ENCODE measurements around the gene OXT.

Gene OXT

GRCh38 chr20:3027987-3028386 lies 43.4 kb upstream of the OXT start:
- Histone ChIP-seq H3K4me2 (ENCODE audit: low read depth, low read length, poor library complexity, severe bottlenecking) (no peak overlapping the region), H3K9me3 (ENCODE audit: insufficient read depth, low read depth, low read length) (no peaks in the 10 kb centered on the region), H3K9me2 (replicated peaks; ENCODE audit: low read depth, low read length) (no peaks in the 10 kb centered on the region), H2AFZ (ENCODE audit: low read length) (no peak overlapping the region), H3K9ac (ENCODE audit: low read depth, low read length, poor library complexity, severe bottlenecking) (no peak overlapping the region), H4K20me1 (ENCODE audit: insufficient read depth, low read length, poor library complexity, severe bottlenecking) (no peaks in the 10 kb centered on the region), H3K79me2 (ENCODE audit: insufficient read depth, low read length) (no peaks in the 10 kb centered on the region), H3F3A (ENCODE audit: low read depth) (no peaks in the 10 kb centered on the region), H3K36me3 (ENCODE audit: insufficient read depth, low read length) (peaks cover 63% of the 10 kb centered on the region; the same call in 1 of the 2 replicates), H3K27me3 (ENCODE audit: insufficient read depth, low read length, poor library complexity, severe bottlenecking) (no peaks in the 10 kb centered on the region), H3K4me3 (ENCODE audit: low read length, poor library complexity, severe bottlenecking) (no peak overlapping the region), H3K4me1 (ENCODE audit: insufficient read depth, low read length, poor library complexity, severe bottlenecking) (no peaks in the 10 kb centered on the region)
- TF ChIP-seq EZH2phosphoT487 (IDR thresholded peaks at IDR 0.05; ENCODE audit: borderline replicate concordance): no peak
- TF ChIP-seq, protein P1, sequence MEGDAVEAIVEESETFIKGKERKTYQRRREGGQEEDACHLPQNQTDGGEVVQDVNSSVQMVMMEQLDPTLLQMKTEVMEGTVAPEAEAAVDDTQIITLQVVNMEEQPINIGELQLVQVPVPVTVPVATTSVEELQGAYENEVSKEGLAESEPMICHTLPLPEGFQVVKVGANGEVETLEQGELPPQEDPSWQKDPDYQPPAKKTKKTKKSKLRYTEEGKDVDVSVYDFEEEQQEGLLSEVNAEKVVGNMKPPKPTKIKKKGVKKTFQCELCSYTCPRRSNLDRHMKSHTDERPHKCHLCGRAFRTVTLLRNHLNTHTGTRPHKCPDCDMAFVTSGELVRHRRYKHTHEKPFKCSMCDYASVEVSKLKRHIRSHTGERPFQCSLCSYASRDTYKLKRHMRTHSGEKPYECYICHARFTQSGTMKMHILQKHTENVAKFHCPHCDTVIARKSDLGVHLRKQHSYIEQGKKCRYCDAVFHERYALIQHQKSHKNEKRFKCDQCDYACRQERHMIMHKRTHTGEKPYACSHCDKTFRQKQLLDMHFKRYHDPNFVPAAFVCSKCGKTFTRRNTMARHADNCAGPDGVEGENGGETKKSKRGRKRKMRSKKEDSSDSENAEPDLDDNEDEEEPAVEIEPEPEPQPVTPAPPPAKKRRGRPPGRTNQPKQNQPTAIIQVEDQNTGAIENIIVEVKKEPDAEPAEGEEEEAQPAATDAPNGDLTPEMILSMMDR (conservative IDR thresholded peaks at IDR 0.05; ENCODE audit: low read length): no peak

GRCh38 chr20:3031524-3032147 lies 39.8 kb upstream of the OXT start:
- Histone ChIP-seq H3K4me1 (ENCODE audit: insufficient read depth, low read length, poor library complexity, severe bottlenecking) (no peaks in the 10 kb centered on the region), H4K20me1 (ENCODE audit: insufficient read depth, low read length, poor library complexity, severe bottlenecking) (no peaks in the 10 kb centered on the region), H3K36me3 (ENCODE audit: insufficient read depth, low read length) (peaks cover 67% of the 10 kb centered on the region; the same call in 1 of the 2 replicates), H3K9ac (ENCODE audit: low read depth, low read length, poor library complexity, severe bottlenecking) (no peak overlapping the region), H3K79me2 (ENCODE audit: insufficient read depth, low read length) (no peaks in the 10 kb centered on the region), H3F3A (ENCODE audit: low read depth) (no peaks in the 10 kb centered on the region), H3K4me3 (ENCODE audit: low read length, poor library complexity, severe bottlenecking) (no peak overlapping the region), H3K9me3 (ENCODE audit: insufficient read depth, low read depth, low read length) (no peaks in the 10 kb centered on the region), H3K9me2 (replicated peaks; ENCODE audit: low read depth, low read length) (no peaks in the 10 kb centered on the region), H3K27me3 (ENCODE audit: insufficient read depth, low read length, poor library complexity, severe bottlenecking) (no peaks in the 10 kb centered on the region), H3K4me2 (ENCODE audit: low read depth, low read length, poor library complexity, severe bottlenecking) (no peak overlapping the region), H2AFZ (ENCODE audit: low read length) (no peak overlapping the region)
- TF ChIP-seq, protein P1 (conservative IDR thresholded peaks at IDR 0.05; ENCODE audit: low read length): no peak
- no peak for TF ChIP-seq EZH2phosphoT487 (IDR thresholded peaks at IDR 0.05; ENCODE audit: borderline replicate concordance)

DNA sequence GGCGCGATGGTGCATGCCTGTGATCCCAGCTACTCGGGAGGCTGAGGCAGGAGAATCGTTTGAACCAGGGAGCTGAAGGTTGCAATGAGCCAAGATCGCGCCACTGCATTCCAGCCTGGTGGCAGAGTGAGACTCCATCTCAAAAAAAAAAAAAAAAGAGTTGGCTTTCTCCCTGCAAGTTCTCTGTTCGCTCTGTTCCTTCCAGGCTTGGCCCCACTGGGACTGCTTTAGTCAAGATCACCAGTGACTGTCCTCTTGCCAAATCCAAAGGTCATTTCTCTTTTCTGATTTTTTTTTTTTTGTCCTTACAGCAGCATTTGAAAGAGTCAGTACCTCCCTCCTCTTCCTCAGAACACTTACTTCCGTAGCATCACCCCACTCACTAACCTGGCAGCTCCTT lies 38.8 kb upstream of the OXT start:
- no peak overlapping the region for H2AFZ ChIP-seq (ENCODE audit: low read length)
- TF ChIP-seq, protein P1 (conservative IDR thresholded peaks at IDR 0.05; ENCODE audit: low read length): no peak
- TF ChIP-seq EZH2phosphoT487 (IDR thresholded peaks at IDR 0.05; ENCODE audit: borderline replicate concordance): no peak
- peaks cover 67% of the 10 kb centered on the region; the same call in 1 of the 2 replicates for H3K36me3 ChIP-seq (ENCODE audit: insufficient read depth, low read length)
- no peaks in the 10 kb centered on the region for H3K27me3 ChIP-seq (ENCODE audit: insufficient read depth, low read length, poor library complexity, severe bottlenecking)
- H3K4me3 ChIP-seq (ENCODE audit: low read length, poor library complexity, severe bottlenecking): no peak overlapping the region
- H3K79me2 ChIP-seq (ENCODE audit: insufficient read depth, low read length): no peaks in the 10 kb centered on the region
- no peaks in the 10 kb centered on the region for H3K9me2 ChIP-seq (replicated peaks; ENCODE audit: low read depth, low read length)
- no peaks in the 10 kb centered on the region for H3F3A ChIP-seq (ENCODE audit: low read depth)
- no peak overlapping the region for H3K9ac ChIP-seq (ENCODE audit: low read depth, low read length, poor library complexity, severe bottlenecking)
- no peaks in the 10 kb centered on the region for H3K9me3 ChIP-seq (ENCODE audit: insufficient read depth, low read depth, low read length)
- H3K4me1 ChIP-seq (ENCODE audit: insufficient read depth, low read length, poor library complexity, severe bottlenecking): no peaks in the 10 kb centered on the region
- no peak overlapping the region for H3K4me2 ChIP-seq (ENCODE audit: low read depth, low read length, poor library complexity, severe bottlenecking)
- no peaks in the 10 kb centered on the region for H4K20me1 ChIP-seq (ENCODE audit: insufficient read depth, low read length, poor library complexity, severe bottlenecking)

All from Loucy (cell line).